SIG-M5 (cell line): Measurements from ENCODE around the gene ITFG2.

ENCODE experiments used
- DNase-seq: peaks from one replicate; lab custom pipeline; 2025; lab: John Stamatoyannopoulos, UW

Gene ITFG2

DNA sequence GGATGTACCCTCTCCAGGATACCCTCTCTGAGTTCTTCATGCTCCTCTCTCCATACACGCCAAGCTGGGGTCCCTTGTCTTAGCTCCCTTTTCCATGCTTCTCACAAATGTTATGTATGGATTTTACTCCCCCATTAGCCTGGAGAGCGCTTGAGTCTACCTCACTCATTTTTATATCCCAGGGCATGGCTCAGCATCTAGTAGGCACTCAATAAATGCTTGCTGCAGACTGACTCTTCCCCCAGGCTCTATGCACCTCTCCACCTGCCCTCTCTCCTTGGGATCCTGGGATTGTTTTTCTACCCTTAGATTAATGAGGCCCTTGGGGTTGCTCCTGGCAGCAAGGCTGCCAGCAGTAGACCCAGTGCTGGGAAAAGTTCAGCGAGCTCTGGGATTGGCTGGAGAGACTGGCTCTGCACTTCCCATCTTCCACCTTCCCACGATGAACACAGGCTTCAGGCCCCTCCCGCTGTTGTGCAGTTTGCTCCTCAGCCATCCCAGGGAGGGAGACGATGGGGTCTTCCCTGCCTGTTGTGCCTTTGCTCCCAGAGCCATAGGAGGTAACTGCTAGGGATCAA, 20.2 kb downstream of the ITFG2 start:
- no peak for DNase-seq

DNA sequence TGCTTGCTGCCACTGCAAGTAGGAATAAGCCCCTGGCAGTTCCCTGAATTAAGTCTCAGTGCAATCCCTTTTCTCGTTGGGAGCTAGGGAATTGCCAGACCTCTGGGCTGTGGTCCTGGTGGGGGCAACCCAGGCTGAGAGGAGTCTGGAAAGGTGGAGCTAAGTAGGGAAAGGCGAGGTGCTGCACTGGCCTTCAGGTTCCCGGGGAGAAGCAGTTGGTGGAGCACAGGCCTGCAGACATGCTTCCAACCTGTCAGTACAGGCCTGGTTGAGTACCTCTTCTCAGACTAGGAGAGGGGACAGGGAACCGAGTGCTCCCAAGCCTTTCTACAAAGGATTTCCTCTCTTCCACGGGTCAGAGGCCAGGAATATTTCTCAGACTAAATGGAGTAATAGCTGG, 20.9 kb downstream of the ITFG2 start:
- DNase-seq, result no peak

DNA sequence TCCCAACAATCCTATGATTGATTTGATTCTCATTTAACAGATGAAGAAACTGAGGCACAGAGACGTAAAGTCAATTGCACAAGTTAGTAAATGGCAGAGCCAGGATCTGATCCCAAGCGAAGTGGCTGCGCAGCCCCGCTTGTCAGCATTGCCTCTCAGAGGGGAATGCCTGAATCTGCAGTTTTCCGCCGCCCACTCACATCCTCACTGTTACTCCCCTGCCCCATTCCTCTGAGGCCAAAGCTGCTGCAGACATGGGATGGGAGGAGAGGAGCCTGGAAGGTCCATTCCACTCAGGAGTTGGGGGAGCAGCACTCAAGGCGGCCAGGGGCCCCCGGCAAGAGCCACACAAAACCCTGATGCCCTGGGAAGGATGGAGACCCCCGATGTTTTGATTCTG, 21.3 kb downstream of the ITFG2 start:
- no peak for DNase-seq

DNA sequence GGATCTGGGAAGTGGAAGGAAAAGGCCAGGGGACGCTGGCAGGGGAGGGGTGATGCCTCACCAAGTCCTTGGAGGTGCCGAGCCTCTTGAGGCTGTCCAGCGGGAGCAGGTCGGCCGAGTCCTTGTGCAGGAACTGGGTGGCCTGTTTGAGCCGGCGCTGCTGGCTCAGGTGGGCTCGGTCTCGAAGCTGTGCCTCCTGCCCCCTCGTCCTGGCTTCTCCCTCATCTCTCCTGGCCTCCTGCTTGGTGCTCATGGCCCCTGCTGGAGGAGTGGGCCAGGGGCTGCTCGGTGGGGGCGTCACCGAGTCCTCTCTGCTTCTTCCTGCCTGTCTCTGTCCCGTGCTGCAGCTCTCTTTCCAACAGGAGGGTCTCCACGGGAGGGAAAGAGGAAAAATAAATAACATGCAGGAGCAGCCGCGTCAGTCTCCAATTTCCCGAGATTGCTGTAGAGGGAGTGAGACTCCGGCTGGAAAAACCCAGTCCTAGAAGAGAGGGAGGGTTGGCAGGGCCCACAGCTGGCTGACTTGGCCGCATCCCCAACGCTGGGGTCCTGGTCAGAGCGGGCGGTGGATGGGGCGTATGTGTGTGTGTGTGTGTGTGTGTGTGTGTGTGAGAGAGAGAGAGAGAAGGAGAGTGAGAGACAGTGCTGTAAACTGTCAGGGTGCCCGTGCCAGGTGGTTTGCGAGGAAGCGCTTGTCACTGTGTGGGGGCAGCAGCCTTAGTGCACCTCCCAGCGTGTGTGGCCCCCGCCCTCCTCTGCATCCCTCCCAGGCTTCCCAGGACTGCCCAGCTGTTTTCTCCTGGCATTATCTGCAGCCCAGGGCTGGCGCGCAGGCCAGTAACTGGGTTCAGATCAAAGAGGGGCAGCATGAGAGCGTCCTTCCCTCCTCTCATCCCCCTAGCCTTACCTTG, 22.4 kb downstream of the ITFG2 start, which contains the start of gene NRIP2:
Gene NRIP2 (minus strand): TSS at position 455 of the 911 bp plus-strand sequence. CDS start 52 bp downstream, at position 403.
- no peak for DNase-seq

DNA sequence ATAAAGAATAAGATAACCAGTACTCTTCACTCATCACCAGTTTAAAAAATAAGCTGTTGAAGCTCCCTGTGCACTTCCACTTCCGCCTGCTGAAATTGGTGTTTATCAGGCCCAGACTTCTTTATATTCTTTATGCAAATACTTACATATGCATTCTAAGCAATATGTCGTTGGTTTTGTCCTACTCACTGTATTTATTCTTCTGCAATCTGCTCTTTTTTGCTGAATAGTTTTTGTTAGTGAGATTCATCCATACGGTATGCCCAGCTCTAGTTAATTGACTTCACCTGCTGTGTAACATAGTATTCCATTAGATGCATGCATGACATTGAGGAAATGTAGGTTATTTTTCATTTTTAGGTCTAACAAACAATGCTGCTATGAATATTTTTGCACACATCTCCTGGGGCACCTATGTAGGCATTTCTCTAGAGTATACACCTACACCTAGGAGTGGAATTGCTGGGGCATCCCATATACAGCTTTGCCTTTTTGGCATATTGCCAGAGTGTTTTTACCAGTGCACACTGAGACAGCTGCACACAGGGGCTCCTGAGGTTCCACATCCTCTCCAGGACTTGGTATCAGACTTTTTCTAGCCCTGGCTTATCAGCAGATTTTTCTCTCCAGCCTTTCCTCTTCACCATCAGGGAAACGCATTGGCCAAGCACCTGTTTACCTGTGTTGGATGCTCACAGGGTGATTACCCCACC, 23.4 kb downstream of the ITFG2 start:
- no peak for DNase-seq

DNA sequence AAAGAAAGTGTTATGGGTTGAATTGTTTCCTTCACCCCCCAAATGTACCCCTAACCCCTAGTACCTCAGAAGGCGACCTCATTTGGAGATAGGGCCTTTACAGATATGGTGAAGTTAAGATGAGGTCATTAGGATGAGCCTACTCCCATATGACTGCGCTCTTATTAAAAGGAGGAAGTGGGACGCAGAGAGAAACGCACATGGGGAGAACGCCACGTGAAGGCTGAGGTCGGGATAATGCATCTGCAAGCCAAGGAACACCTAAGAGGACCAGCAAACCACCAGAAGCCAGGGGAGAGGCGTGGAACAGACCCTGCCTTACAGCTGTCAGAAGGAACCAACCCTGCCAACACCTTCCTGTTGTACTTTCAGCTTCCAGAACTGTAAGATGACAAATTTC, 24.1 kb downstream of the ITFG2 start:
- DNase-seq, result peak; percentile 49

DNA sequence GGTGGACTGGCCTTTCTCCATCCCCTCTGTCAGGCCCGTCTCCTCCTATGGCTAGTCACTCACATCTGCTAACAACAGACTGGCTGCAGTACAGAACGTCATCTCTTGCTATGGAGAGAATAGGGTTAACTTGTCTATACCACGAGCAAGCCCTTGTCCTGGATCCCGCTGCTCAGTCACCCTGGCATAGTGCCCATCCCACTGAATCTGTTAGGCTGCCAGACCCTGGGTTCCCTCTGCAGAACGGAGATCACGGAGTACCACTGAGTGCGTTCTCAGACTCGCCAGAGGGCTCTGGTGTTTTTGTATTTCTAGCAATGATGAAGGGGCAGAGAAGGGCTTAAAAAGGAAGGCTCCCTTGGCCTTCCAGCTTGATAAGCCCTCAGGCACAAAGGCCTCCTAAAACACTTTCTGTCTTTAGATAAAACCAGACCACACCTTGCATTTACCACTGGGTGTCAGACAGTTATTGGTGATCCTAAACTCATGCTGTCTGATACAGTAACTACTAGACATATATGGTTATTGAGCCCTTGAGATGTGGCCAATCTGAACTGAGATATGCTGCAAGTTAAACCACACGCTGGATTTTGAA, 28.7 kb downstream of the ITFG2 start:
- no peak for DNase-seq

DNA sequence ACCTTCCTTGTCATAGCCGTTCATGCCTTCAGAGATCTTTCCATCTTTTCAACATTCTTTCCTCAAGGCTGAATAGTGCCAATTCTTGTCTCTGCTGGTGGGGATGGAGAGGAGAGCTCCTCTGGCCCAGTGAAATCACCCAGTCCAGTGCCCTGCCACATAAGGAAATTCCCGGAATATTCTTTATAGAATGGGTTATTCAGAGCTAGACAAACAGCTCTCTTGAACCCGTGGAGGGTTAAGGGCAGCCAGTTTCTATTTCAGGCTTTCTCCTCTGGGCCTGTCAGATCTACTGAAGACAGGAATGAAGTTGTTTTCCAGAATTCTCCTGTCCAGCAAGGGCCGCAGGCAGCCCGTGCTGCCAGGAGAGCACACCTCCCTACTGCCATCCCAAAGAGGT, 30.5 kb downstream of the ITFG2 start:
- no peak for DNase-seq

DNA sequence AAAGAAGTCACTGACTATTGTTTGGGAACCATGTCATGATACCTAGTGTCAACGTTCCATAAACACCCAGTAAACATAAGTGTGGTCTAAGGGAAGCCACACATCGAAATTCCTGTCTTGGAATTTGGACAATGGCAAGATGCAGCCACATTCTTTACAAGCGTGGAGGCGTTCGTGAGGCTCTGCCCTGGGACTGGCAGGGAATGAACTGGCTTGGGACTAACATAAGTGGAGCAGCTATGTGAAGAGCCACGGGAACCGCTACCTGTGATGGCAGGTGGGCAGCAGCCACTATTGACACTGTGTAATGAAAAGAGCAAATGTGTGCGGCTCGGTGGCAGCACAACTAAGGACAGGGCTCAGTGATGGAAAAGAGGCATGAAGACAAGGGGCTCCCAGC, 32.3 kb downstream of the ITFG2 start:
- no peak for DNase-seq

DNA sequence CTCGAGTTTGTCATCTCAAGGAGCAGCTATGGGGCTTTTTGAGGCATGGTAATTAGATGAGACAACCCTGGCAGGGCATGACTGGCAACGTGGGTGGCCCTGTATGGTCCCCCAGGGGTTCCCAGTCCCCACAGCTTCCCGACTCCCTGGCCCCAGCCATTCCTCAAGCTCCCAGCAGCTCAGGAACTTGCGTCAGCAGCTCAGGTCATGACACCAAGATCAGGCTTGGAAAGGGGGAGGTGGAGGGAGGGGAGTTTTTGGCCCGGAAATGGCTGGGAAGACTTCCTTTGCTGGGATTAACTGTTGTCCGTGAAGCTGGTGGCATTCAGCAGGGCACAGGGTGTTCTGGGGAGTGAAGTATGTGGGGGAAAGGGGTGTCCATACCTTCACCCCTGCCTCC, 32.8 kb downstream of the ITFG2 start:
- DNase-seq, result no peak

DNA sequence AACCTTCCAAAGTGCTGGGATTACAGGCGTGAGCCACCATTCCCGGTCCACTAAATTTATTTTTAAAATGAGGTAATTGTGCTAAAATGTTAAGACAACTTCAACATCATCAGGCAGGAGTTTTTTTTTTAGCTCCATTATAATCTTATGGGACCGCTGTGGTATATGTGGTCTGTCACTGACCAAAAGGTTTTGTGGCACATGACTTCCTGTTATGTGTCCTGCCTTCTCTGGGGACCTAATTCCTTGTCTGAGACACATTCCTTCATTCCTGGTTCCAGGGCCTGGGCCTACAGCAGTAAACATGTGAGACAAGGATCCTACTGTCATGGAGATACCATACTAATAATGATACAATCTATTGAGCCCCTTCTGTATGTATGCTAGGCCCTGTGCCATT, 39.5 kb downstream of the ITFG2 start:
- DNase-seq, result no peak

DNA sequence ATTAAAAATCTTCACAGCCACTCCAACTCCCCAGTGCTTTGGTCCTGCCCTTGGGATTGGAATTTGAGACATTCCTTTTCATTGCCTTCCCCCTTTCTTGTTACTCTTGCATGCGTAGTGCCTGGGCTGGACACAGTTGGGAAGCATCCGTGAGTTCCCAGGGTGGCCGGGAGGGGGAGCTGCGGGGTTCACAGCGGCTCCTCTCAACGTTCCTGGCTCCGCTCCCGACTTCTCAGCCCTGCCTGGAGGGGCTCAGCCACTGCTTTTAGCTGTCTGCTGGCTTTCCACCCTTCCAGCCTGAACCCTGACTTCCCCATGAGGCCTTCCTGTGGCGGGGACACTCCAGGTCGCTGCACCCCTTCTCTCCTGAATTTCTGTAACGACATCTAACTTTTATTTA, 41.2 kb downstream of the ITFG2 start:
- DNase-seq, result no peak

DNA sequence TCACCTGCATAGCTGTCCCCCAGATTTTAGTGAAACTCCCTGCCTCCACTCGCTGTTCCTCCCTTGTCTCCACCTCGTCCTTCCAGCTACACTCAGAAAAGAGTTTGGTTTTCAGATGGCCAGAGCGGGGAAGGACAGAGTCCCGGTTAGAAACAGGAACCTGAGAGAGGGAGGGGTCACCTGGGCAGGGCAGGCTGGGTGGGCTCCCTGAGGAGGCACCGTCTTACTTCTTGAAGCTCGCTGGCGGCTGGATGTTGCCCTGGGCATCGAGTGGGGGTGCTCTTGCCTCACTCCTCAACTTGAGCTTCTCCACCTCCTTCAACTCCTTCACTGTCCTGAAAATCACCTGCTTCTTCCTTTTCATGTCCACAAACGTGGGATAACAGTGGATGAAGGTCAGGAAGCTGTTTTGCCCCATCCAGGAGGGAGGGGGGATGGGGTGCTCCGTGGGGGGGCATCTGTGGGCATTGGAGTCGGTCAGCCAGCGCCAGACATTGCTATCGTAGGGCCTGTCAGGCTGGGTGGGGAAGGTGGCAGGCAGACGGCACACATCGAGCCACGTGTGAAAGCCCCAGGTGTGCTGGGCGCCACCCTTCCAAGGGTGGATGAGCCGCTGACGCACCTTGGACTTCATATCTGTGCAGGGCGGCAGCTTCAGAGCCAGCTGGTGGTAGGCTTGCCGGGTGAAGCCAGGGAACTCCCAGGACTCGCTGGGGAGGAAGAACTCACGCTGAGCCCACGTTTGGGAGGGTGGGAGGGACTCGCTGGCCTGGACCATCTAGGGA, 42.4 kb downstream of the ITFG2 start:
- no peak for DNase-seq

DNA sequence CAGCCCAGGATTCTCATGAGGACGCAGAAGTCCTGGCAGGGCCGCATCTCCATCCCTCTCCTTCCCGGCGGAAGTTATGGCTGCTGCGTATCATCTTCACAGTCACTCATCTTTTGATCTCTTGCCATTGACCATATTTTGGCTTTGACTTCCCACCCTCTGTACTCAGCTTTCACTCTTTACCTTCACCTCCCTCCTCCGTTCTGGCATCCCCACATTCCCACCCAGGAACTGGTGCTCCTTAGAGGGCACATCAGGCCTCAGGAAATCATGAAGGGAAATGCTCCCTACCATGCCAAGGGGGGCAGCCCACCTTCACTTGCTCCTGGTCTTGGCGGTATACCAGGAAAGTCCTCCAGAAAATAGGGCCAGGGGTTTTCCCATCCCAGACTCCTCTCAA, 43.1 kb downstream of the ITFG2 start:
- no peak for DNase-seq

DNA sequence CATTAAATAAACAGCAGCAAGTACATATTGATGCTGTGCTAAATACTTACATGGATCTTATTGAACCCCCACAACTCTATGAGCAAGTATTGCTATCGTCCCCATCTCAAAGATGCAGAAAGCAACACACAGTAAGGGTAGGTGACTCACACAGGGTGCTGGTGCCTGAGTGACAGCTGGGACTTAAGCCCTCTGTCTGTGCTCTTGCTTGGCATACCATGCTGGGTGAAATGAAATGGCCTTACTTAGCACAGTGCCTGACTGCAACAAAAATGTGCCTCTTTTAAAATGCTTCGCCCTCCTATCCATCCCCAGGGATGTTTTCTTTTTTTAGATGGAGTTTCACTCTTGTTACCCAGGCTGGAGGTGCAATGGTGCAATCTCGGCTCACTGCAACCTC, 43.6 kb downstream of the ITFG2 start:
- no peak for DNase-seq

DNA sequence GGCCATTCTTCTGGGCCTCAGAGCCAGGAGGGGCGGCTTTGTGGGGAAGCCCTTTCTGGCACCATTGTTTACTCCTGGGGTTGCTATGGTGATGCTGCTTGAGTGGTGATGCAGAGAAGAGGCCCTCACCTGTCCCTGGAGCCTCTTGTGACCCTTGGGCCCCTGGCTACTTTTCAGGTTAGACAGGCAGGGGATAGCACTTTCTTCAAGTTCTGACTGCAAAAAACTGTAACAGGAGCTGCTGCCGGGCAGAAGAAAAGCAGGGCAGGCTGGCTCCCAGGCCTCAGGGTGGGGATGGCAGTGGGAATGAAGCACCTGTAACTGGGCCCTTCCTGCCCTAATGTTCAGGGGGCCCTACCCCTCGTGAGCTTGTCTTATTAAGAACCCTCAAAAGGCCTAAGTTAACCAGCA, 44.6 kb downstream of the ITFG2 start, which contains the start of gene TEX52:
Gene TEX52 (minus strand): TSS at position 19 of the 411 bp plus-strand sequence. CDS start 13 bp downstream, at position 6.
- no peak for DNase-seq

DNA sequence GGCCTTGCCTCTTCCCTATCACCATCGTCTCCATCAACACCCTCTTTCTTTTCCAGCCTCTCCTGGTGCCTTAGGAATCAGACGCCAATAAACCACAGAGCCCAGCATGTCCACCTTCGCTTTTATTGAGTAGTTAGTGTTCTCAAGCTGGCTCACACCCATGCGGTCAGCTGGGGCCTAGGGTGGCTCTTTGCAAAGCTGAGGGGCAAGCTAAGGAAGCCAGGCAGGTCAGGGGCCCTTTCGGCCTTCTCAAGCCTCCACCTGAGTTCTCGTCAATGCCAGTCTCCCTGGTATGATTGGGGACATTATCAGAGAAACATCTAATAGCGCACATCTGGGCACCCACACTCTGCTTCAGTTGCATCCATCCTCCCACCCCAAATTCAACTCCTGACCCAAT, 45.1 kb downstream of the ITFG2 start:
- no peak for DNase-seq

DNA sequence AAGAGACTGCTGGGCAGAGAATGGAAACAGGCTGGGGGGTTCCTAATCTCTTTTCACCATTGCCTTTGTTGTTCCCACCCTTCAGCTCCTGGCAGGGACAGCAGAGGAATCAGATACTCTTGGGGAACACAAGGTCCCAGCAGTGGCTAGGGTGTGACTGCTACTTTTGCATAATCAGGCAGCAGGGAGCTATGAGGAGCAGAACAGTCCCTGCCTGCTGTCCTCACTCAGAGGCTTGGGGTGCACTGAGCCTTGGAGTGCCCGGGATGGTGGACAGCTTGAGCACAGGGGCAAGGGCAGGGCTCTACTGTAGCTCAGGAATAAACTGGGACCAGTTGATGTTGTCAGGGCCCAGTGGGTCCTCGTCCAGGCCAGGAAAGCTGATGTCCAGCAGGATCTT, 45.9 kb downstream of the ITFG2 start:
- DNase-seq, result no peak

DNA sequence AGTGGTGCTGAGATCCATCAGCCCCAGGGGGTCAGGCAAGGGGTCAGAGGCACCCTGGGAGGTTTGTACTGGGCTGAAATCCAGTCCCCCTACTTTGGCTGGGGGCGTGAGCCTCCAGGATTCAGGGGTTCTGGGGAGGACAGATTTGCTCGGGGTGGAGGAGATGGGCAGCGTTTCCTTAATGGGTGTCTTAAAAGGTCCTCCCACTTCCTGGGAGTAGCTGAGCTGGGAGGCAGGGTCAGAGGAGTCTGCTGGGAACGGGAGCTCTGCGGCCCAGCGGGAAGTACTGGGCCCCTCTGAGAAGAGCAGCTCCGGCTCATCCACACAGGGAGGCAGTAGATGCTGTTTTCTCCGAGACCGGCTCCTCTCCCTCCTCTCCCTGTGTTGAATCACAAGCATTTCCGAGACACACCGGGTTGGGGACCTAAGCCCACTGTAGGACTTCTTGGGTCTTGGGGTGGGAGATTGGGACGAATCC, 46.5 kb downstream of the ITFG2 start:
- DNase-seq, result no peak

DNA sequence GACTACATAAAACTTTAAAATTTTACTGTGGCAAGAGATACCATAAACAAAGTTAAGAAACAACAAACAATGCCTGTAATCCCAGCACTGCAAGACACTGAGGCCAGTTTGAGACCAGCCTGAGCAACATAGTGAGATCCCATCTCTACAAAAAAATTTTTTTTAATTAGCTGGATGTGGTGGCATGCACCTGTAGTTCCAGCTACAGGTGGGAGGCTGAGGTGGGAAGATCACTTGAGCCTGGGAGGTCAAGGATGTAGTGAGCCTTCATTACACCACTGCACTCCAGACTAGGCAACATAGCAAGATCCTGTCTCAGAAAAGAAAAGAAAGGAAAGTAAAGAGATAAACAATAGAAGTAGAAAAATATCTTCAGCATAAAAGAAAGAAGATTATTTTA, 47.7 kb downstream of the ITFG2 start:
- no peak for DNase-seq

DNA sequence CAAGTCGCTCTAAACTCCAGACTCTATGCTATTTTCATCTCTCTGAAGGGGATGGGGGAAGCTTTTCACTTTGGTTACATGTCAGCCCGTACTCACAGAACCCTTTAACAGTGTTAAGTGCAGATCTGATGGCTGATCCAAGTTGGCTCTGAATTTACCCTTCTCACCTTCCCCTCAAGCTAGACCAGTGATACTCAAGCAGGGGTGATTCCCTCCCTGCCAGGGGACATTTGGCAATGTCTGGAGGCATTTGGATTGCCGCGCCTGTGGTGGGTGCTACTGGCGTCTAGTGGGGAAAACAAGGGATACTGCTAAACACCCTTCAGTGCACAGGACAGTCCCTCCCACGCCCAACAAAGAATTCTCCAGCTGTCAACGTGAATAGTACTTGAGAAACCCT, 50.4 kb downstream of the ITFG2 start:
- no peak for DNase-seq
